NCI-H1048 (cell line): Measurements from ENCODE around the gene CTXND2.
"Not testable (repeated sequence)": the region's sequence is repeated elsewhere in the genome, so short reads cannot be mapped to it uniquely, and the experiment has no call there.

ENCODE experiments used
- DNase-seq: peaks from one replicate; lab custom pipeline; 2025; lab: John Stamatoyannopoulos, UW

The CTXND2 gene

GRCh38 chr1:150887018-150887417 lies at the start of gene CTXND2:
Gene CTXND2, plus strand, starts transcription at chr1:150887136. Its CDS starts 25,179 bp downstream, at chr1:150912315.
- DNase-seq: no peak

GRCh38 chr1:150840850-150841249 lies 46.1 kb upstream of the CTXND2 start:
- DNase-seq: not testable (repeated sequence)

GRCh38 chr1:150841626-150842025 lies 45.3 kb upstream of the CTXND2 start:
- no peak for DNase-seq

- no peak for DNase-seq
These were observed 44.6 kb upstream of the CTXND2 start for GRCh38 chr1:150842343-150842742.

GRCh38 chr1:150842964-150843363 lies 44.0 kb upstream of the CTXND2 start:
- no peak for DNase-seq

GRCh38 chr1:150843474-150843873 lies 43.5 kb upstream of the CTXND2 start:
- no peak for DNase-seq

- DNase-seq: no peak
These were observed 40.3 kb upstream of the CTXND2 start for GRCh38 chr1:150846473-150847146.

GRCh38 chr1:150850801-150851362 lies 36.1 kb upstream of the CTXND2 start:
- DNase-seq: not testable (repeated sequence)

GRCh38 chr1:150852734-150853133 lies 34.2 kb upstream of the CTXND2 start:
- DNase-seq: not testable (repeated sequence)

GRCh38 chr1:150863724-150864123 lies 23.2 kb upstream of the CTXND2 start:
- no peak for DNase-seq

- not testable (repeated sequence) for DNase-seq
These were observed 22.7 kb upstream of the CTXND2 start for GRCh38 chr1:150864200-150864599.

GRCh38 chr1:150869683-150870082 lies 17.3 kb upstream of the CTXND2 start:
- no peak for DNase-seq

- DNase-seq: no peak
These were observed 14.4 kb upstream of the CTXND2 start for GRCh38 chr1:150872572-150872971.

GRCh38 chr1:150873521-150873920 lies 13.4 kb upstream of the CTXND2 start:
- DNase-seq: no peak

- DNase-seq: no peak
These were observed 12.3 kb upstream of the CTXND2 start for GRCh38 chr1:150874455-150875196.

- no peak for DNase-seq
These were observed 11.5 kb upstream of the CTXND2 start for GRCh38 chr1:150875197-150876118.

- DNase-seq: peak; percentile 50
These were observed 10.8 kb upstream of the CTXND2 start for GRCh38 chr1:150876119-150876454.

GRCh38 chr1:150878931-150879330 lies 8.0 kb upstream of the CTXND2 start:
- DNase-seq: not testable (repeated sequence)

- DNase-seq: no peak
These were observed 5.4 kb upstream of the CTXND2 start for GRCh38 chr1:150881331-150882070.

- DNase-seq: not testable (repeated sequence)
These were observed 3.8 kb upstream of the CTXND2 start for GRCh38 chr1:150883121-150883520.

- no peak for DNase-seq
These were observed 1.8 kb downstream of the CTXND2 start for GRCh38 chr1:150888727-150889126.
